Hypothalamus (tissue), 51 donors: Measurements from ENCODE around the gene C1orf105.

ENCODE experiments used
- DNase-seq, 51 donors: peaks; one replicate each; lab custom pipeline; 2025; lab: John Stamatoyannopoulos, UW

Gene C1orf105

DNA sequence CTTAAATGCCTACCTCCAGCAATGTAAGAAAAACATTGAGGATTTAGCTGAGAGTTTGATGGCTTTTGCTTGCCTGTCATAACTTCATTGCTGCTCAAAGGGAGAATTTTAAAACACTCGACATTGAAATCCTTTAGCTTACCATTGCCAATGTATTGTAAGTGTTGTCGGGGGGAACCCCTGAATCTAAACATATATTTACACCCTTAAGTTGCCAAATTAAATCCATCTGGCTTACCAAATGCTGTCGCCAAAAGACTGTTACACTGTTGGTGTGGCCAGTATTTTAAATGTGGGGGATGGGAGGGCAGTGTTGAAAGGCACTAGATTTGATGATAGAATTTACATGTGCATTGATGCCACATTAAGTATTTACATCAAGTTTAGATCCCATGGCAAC is 24.9 kb upstream of the C1orf105 start:
- DNase-seq = no peak

DNA sequence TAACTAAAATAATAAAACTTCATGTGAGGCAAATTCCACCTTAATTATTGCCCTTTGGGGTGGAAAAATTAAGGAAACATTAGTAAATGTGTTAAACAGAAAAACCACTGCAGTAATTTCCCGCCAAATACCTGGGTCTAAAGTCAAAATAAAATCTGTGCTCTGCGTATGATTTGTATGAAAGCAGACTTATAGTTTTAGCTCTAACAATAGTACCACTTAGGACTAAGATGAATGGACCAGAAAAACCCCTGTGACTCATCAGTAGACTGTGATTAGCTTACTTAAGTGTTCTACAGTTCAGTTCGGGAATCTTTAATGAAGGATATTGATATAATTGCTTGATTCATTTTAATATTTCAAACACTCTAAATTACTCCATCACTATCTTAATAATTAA is 23.3 kb upstream of the C1orf105 start:
- no peak for DNase-seq

DNA sequence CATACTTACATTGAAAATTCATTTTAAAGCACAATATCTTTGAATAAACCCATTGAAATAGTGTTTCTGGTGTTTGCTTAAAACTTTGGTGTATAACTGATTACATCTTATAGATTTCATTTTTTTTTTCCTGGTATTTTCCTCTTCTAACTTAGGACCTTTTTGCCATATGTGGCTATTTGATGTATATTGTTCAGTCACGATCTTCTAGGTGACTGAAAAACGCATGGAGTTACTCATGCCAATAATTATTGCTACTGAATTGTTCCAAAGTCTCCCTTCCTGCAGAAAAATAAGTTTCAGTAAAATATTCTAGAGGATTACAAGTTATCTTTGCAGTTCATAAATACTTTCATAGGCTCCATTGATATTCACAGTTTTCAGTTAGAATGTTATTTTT is 22.9 kb upstream of the C1orf105 start:
- no peak for DNase-seq

DNA sequence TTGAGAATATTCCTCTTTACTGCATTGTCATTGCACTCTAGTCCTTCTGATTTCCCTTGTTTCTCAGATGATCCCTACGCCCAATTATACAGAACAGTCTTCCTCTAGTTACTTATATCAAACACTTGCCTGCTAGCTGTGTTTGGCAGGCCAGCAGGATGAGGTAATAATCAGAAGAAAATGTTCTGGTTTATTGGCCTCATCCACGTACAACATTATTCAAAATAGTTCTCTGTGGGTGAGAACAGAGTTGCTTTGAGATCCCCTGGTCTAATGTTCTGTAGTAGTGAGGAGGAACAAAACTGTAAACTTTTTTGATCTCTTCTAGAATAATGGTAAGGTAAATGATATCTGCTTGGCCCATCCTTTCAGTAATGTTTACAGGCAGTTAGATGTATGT is 22.3 kb upstream of the C1orf105 start:
- peak in 1 of 51 donors; percentile 47 for DNase-seq

DNA sequence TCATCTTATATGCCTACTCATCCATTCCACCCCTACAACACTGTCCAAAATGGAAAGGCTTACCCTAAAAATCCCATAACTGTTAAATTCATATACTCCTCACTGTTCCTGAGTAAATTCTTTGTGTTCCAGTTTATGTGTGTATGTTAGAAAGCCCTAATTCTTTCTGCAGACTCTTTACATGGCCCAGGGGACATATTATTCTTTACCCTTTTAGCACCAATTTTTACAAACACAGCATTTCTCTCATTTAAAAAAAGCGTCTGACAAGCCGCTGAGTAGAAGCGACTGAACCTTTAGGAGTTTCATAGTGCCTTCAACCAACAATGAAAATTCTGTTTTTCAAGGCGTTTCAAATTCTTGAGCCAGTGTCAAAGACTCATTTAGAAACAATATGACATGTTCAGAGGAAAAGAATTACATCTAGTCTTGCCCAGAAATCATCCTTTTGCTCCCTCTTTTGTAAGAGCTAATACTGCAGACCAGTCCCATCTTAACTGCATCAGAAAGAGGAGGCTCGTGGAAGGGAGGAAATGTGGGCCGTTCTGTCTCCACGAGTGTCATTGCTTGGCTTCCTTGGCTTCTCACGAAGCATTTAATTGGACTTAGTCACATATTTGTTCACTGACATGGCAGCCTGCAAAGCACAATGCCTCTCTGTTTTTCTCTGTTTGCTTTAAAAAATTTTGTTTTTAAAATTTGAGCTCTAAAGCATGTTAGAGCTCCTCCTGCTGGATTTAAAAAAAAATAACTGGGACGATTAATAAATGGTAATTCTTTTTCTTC is 21.3 kb upstream of the C1orf105 start:
- peak in 29 of 51 donors; percentile 4 to 79 (median 32) for DNase-seq

DNA sequence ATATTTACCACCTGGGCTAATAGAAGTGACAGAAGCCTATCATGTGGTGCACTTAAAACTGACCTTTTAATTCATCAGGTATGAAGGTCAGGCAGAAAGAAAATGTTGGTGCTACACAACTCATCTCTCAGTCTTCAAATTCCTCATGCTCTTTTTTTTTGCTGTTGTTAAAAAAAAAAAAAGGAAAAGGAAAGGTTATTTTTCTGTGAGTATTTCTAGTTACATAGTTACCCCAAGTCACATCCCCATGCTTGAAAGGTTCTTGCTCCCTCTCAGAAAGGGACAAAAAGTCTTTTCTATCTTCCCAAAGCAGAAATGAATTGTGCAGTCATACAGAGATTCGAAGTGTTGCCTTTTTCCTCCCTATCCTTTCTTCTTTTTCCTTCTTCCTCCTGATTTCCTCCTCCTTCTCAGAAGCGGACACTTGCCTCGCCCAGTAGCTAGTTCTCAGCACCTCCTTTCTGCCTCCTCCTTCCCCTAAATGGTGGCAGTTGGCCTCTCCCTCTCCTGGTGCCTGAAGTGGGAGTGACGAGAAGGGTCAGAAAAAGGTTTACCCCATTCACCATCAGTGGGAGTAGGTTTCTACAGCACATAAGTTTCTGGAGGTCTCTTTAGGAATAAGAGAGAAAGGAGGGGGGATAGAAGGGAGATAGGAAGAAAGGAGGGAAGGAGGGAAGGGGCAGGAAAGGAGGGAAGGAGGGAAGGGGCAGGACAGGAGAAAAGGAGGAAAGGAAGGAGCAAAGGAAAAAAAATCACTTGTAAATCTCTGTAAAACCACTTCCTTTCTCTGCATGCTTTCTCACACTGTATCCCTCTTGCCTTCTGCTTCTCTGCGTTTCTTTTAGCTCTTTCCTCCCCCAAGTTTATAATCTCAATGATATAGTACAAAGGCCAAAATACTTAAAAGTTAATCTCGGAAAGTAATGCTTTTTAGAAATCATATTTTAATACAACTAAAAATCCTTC is 20.4 kb upstream of the C1orf105 start:
- DNase-seq = peak in 1 of 51 donors; percentile 15

DNA sequence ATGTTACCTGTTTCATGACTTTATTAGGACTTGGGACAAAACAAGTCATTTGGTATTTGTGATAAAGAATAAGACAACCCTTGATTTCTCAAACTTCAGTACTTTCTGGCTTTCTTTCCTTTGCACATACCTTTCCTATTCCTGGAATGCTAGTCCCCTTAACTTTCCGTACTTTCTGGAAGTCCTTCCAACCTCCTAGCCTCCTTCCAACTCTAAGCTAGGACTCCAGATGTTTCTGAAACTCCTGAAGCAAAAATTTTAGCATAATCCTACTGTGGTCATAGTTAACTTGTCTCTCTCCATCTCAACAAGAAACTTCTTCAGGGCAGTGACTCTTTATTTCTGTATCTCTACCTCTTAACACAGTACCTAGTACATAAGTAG is 19.8 kb upstream of the C1orf105 start:
- no peak for DNase-seq

DNA sequence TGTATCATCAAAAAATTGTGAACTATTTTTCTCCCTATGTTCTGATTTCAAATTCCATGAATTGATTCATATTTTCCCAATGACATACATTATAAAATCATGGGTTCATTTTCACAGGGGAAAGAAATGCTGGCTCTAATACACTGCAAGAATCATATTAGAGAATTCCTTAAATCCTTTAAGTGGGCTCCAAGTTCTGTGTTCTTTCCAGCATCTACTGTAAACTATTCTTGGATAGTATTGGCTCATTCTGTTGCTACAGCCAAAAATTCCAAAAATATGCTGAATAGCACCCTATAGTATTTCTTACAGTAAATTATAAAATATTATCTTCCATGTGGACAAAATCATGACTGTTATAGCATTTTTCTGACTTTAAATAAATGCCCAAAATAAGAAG is 19.0 kb upstream of the C1orf105 start:
- DNase-seq = no peak

DNA sequence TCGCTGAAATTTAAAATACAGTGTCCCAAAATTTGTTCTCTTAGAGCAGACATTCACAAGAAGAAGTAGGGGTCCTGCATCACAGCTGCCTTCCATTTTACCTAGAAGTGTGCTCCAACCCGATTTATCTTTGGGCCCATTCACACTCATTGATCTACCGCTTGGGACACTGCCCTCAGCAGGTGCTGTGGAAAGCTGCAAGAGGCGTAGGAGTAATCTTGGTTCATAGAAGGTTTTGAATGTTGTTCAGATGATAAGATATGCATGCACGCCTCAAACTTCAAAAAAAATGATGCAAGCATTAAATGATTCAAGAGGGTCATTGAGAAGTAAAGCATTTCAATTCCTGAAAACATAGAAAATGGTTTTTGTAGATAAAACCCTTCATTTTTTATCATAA is 18.6 kb upstream of the C1orf105 start:
- no peak for DNase-seq

DNA sequence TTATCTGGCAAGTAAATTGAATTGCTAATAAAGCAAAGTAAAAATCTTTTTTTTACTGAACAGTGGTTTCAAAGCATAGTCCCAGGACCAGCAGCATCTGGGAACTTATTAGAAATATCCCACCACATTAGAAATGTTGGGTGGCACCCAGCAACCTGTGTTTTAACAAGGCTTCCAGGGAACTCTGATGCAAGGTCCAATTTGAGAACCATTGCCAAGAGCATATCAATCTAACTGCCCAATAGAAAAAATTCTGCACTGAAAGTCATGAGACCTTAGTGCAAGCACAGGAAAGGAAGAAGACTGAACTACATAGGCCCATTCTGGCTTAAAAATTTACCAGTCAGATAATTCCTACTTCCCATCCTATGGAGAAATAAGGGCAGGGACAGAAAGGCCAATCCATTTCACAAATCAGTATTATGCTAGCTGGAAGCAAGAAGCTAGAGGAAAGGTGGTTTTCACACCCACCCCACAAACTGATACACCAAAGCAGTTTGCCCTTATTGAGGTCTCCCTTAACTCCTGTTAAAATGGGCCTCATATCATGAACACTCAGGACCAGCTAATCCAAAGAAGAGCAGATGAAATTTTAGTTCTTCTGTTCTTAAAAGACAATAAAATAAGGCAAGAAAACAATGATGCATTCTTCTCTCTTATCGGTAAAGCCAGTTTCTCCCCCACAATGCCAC is 17.5 kb upstream of the C1orf105 start:
- DNase-seq = no peak

DNA sequence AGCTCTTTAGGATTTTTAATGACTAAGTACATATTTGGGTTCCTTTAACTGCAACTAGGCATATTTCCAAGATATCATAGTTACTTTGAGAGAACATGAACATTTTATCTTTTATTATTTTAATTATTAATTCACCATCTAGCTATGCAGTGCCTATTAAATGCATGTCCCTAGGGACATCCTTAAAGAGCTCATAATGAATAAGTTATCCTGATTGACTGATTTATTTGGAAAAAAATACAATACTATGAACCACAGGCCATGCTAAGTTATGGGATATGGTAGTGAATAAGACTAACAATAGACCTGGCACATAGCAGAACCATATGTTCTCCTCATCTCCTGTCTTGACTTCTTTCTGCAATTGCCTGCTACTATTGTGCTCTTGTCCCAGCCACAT is 16.4 kb upstream of the C1orf105 start:
- no peak for DNase-seq

DNA sequence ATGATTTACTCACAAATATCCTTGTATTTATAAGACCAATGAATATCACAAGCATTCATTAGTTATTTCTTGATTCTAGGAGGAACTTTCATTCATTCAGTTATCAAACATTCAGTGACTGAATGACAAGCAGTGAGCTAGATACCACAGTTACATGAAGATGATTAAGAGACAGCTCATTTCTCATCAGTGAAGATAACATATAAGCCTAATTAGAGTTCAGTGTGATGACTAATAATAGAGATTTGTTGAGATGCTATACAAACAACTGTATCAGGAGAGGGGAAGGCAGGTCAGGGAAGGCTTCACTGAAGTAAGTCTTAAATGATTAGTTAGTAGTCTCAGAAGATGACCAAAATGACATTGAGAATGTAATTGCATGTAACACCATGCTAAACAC is 14.6 kb upstream of the C1orf105 start:
- DNase-seq = no peak

DNA sequence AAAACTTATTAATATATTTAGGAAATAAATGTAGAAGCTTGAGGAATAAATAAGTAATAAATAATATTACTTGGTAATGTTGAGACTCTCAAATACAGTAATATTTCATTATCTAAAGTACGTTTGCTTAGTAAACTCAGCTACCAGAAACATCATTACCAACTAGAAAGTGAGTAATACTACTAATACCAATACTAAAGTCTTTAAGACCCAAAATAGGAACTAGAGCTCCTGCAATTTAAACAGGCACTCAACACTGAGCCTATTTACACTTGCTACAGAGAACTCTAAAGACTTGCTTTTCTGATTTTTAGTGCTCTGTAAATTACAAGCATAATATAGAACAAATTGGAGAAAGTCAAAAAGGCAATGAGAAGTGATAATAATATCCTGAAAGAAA is 13.5 kb upstream of the C1orf105 start:
- no peak for DNase-seq

DNA sequence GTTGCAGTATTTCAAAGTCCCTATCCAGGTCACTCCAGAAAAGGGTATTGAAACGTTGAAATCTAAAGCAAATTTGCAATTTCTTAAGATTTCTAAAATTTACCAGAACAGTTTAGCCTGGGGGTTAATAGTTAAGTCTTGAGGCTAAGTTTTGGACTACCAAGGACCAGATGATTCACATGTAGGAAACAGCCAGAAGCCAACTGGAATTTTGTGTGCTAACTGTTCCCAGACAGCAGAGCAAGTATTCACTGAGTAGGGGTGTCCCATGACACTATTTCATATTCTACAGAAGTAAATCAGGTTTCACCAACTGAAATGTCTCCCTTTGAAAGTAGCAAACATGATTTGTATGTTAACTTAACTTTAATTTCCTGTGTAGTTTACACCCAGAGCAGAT is 11.5 kb upstream of the C1orf105 start:
- no peak for DNase-seq

DNA sequence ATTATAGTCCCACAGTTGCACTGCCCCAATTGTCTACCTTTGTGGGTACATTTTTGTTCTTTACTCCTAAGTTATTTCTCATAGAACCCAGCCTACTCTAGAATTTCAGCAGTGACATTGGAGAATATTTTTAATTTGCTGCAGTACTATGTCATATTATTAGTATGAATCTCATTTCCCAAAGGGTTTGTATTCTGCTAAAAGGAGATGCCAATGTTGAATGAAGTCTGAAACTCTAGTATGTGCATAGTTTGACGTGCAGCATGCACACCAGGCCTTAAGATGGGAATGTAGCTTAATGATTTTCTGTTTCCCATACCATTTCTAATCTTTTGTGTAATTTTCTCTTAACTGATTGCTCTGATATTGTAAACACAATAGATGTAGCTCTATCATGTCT is 10.5 kb upstream of the C1orf105 start:
- DNase-seq = no peak

DNA sequence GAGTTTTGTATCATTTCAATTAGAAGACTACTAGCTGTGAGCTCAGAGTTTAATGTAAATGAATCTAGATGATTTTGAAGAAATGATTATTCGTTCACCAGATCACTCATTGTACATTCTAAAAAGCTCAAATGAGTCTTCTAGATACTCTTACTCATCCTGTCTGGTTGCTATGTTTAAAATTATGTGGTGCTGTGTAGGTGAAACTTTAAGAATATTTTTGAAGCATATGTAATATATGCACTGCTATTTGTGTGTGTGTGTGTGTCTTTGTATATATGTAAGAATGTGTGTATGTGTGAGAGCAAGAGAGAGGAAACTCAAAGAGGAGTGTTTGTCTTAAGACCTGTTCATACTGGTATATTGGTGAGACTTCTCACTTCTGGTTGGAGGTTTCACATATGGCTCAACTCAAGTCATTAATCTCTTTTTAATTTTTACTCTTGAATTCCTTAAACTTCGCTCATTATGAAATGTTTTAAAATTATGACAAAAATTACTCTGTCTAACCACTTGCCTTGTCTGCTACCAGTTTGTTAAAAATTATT is 8.6 kb upstream of the C1orf105 start:
- DNase-seq = no peak

DNA sequence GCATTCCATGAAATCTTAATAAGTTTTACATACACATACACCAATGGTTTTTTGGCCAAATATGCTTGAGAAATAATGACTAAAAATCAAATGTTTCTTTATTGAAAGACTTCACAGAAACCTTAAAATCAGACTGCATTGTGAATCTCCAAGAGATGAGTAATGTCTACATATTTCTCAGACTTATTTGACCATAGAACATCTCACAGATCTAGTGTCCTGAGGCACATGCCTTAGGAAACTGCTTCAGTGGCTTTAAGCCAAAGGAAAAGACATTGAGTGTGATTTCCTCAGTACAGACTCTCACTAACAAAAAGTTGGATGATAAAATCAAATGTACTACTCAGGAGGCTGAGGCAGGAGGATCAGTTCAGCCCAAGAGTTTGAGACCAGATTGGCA is 6.2 kb upstream of the C1orf105 start:
- DNase-seq = no peak

DNA sequence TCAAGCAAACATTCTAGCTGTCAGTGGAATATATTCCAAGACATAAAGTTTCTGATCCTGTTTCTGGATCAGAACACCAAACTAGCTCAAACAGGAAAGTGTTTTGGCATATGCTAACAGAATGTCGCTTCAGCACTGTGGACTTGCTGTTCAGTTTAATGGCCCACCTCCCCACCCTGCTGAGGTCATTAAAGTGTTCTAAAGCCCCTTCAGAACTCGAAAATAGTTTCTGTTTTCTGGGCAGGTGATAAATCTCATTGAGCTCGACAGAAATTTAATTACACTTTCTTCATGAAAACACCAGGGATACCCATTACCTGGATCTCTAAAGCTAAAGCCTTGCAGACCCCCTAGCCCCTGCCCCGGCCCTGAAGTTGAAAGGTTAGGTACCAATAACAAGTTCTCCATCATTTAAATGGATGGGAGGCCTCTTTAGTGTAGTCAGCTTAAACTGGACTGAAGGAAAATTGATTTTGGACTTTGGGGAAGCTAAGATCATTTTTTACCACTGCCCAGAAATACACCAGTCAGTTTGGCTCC is 3.9 kb upstream of the C1orf105 start:
- DNase-seq = no peak

DNA sequence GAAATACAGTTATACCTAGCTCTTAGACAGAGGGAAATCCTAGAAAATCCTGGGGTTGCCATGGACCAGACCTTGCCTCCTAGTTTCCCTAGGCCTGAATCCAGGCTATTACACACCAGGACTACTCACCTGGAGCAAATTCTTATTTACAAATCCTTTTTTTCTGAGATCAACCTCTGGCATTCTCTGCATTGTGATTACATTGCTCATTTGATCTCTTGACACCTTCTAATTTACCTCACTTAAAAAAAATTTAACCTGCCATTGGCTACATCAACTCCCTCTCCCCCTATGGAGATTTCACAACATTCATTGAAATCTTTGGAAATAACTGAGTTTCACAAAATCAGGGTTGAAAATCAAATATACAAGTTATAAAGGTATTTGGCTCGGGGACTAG is 2.9 kb upstream of the C1orf105 start:
- no peak for DNase-seq

DNA sequence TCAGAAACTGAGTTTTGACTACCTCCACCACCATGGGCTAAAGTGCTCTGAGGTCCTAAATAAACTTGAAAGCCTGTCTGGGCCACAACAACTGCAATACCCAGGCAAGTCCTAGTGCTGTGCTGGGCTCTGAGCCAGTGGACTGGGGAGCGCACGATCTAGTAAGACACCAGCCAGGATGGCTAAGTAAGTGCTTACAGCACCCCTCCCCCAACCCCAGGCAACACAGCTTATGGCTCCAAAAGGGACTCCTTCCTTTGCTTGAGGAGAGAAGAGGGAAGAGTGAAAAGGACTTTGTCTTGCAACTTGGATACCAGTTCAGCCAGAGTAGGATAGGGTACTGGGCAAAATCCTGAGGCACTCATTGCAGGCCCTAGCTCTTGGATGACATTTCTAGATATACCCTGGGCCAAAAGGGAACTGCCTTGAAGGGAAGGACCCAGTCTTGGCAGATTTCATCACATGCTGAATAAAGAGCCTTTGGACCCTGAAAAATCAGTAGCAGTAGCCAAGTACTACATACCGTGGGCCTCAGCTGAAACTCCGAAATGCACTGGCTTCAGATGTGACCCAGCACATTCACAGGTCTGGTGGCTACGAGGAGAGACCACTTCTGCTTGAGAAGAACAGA is 1.6 kb downstream of the C1orf105 start:
- DNase-seq = peak in 27 of 51 donors; percentile 3 to 63 (median 21)
